ENCODE results near the gene AK9. TPM values are rescaled to one million over a fixed set of nuclear protein-coding genes. Genes with fewer than 3 reads are reported as not detected.

The AK9 gene
- total and polyA plus RNA-seq, 10 of the 15 experiments (the other 5 are each of a cell fraction or from before 2014, with no cell fraction given): 2.1 to 7.4 (median 4.2) TPM

DNA sequence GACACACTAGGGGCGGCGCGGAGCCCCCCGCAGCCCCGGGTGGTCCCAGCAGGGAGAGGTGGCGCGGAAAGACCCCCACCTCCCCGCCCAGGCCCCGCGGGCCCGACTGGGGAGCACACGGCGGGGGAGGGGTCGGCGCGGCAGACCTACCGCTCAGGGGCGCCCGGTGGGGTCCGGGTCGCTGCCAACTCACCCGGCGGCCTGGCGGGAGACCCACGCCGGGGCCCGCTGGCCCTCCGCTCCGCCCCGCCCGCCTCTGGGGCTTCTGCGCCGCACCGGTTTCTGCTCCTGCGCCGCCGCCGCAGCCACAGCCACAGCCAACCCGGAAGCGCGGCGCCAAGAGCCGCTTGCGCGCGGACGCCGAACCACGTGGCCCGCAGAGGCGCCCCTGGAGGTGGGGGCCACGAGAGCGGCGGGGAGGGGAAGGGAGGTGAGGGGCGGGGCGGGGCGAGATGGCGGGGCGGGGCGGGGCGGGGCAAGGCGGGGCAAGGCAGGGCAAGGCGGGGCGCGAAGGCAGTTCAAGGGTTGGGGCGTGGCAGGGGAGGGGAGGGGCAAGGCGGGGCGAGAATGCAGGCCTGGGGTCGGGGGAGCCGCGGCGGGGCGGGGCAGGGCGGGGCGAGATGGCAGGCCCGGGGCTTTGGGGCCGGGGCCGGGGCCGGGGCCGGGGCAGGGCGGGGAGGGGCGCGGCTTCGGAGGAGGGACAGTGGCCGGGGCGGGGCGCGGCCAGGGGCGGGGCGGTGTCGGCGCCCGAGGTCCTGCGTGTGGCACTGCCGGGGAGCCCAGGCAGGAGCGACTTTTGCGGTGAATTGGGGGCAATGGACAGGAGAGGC, 207.9 kb downstream of the AK9 start, which contains the start of gene ZBTB24:
Gene ZBTB24, minus strand, starts transcription at position 315 of the 830 bp plus-strand sequence. CDS start 1,193 bp downstream, outside the sequence.
- Histone ChIP-seq H3K4me2 (ENCODE audit: control insufficient read depth, insufficient read depth) (peak within 1 kb of the TSS; percentile 93), H4K20me1 (ENCODE audit: control insufficient read depth, insufficient read depth) (no peaks in the 10 kb centered on the region), H3K4me1 (ENCODE audit: control insufficient read depth, insufficient read depth, low read length) (no peaks in the 10 kb centered on the region; the same call in 1 of the 2 replicates), H3K27me3 (replicated peaks in 1 of 2; ENCODE audit: control insufficient read depth in 2 of 2, insufficient read depth in 2 of 2, low read length in 1 of 2) (no peaks in the 10 kb centered on the region), H2AFZ (ENCODE audit: control insufficient read depth, low read depth, low read length) (peak within 1 kb of the TSS; percentile 81), H3K4me3 (peak within 1 kb of the TSS; percentile 86), H3K9ac (ENCODE audit: control insufficient read depth, insufficient read depth, low read length) (peak within 1 kb of the TSS; percentile 67), H3K36me3 (ENCODE audit: control insufficient read depth in 2 of 2, insufficient read depth in 2 of 2, low read length in 1 of 2) (peaks cover 0 to 18% of the 10 kb centered on the region in 2 experiments; a peak in 2 of 4 replicates), H3K79me2 (ENCODE audit: control insufficient read depth, insufficient read depth, low read length) (peaks cover 43% of the 10 kb centered on the region), H3K27ac (ENCODE audit: control insufficient read depth, insufficient read depth) (peak within 1 kb of the TSS; percentile 73), H3K9me3 (replicated peaks; ENCODE audit: control insufficient read depth, insufficient read depth, low read length) (no peaks in the 10 kb centered on the region)
- DNase-seq (ENCODE audit: low read depth, low spot score) (peak; percentile 41), ATAC-seq (peak; percentile 89), FAIRE-seq (no peak)
- ChIA-PET RAD21 (ENCODE audit: unreplicated experiment) (interaction anchor here (1.2 to 5.5 kb wide), 4 partner anchors 8 to 100 kb away, joined by 4 to 97 read pairs (median 21); partner anchors contain the start of genes CD164, MICAL1, PPIL6 and SMPD2), SMC1A (ENCODE audit: uncharacterized antibody, unreplicated experiment) (interaction anchor here (1.0 to 9.4 kb wide), 9 partner anchors 10 to 132 kb away, joined by 3 to 148 read pairs (median 5); partner anchors contain the start of gene MICAL1), POLR2A (interaction anchor here (0.6 to 9.3 kb wide), 6 partner anchors 14 to 382 kb away, joined by 3 to 132 read pairs (median 4); partner anchors contain the start of genes MICAL1, PPIL6 and SMPD2), CTCF (interaction anchor here (0.8 to 4.5 kb wide), 7 partner anchors 9 to 100 kb away, joined by 3 to 35 read pairs (median 7); partner anchors contain the start of genes CD164, PPIL6 and SMPD2)
- in situ Hi-C loops (cut with MboI) (no loop called here), intact Hi-C loops (cut with micrococcal nuclease; ENCODE audit: unreplicated experiment) (loop anchor here (1.0 kb wide), 2 partner anchors 28 to 43 kb away; partner anchors contain the start of genes MICAL1, PPIL6 and SMPD2)
- no TSS peak for BruUV-seq (replicated peaks)
- WGBS (ENCODE audit: insufficient coverage, insufficient replicate concordance, low lambda C conversion rate, missing lambda C conversion rate): 1% methylated on average over 33 of the region's 97 CpGs
- TF ChIP-seq ZNF207 (IDR thresholded peaks at IDR 0.05; ENCODE audit: borderline replicate concordance): peak; percentile 84; the same call in 1 of the 2 replicates
- TF ChIP-seq, protein P1, sequence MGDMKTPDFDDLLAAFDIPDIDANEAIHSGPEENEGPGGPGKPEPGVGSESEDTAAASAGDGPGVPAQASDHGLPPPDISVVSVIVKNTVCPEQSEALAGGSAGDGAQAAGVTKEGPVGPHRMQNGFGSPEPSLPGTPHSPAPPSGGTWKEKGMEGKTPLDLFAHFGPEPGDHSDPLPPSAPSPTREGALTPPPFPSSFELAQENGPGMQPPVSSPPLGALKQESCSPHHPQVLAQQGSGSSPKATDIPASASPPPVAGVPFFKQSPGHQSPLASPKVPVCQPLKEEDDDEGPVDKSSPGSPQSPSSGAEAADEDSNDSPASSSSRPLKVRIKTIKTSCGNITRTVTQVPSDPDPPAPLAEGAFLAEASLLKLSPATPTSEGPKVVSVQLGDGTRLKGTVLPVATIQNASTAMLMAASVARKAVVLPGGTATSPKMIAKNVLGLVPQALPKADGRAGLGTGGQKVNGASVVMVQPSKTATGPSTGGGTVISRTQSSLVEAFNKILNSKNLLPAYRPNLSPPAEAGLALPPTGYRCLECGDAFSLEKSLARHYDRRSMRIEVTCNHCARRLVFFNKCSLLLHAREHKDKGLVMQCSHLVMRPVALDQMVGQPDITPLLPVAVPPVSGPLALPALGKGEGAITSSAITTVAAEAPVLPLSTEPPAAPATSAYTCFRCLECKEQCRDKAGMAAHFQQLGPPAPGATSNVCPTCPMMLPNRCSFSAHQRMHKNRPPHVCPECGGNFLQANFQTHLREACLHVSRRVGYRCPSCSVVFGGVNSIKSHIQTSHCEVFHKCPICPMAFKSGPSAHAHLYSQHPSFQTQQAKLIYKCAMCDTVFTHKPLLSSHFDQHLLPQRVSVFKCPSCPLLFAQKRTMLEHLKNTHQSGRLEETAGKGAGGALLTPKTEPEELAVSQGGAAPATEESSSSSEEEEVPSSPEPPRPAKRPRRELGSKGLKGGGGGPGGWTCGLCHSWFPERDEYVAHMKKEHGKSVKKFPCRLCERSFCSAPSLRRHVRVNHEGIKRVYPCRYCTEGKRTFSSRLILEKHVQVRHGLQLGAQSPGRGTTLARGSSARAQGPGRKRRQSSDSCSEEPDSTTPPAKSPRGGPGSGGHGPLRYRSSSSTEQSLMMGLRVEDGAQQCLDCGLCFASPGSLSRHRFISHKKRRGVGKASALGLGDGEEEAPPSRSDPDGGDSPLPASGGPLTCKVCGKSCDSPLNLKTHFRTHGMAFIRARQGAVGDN (IDR thresholded peaks at IDR 0.05): peak; percentile 84
- TF ChIP-seq, protein P2, sequence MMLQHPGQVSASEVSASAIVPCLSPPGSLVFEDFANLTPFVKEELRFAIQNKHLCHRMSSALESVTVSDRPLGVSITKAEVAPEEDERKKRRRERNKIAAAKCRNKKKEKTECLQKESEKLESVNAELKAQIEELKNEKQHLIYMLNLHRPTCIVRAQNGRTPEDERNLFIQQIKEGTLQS (IDR thresholded peaks at IDR 0.05; ENCODE audit: borderline replicate concordance, extremely low read depth, low read depth, low read length): peak; percentile 69
- TF ChIP-seq, protein P3, sequence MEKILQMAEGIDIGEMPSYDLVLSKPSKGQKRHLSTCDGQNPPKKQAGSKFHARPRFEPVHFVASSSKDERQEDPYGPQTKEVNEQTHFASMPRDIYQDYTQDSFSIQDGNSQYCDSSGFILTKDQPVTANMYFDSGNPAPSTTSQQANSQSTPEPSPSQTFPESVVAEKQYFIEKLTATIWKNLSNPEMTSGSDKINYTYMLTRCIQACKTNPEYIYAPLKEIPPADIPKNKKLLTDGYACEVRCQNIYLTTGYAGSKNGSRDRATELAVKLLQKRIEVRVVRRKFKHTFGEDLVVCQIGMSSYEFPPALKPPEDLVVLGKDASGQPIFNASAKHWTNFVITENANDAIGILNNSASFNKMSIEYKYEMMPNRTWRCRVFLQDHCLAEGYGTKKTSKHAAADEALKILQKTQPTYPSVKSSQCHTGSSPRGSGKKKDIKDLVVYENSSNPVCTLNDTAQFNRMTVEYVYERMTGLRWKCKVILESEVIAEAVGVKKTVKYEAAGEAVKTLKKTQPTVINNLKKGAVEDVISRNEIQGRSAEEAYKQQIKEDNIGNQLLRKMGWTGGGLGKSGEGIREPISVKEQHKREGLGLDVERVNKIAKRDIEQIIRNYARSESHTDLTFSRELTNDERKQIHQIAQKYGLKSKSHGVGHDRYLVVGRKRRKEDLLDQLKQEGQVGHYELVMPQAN (conservative IDR thresholded peaks at IDR 0.05): peak; percentile 85
- TF ChIP-seq SP1 (IDR thresholded peaks at IDR 0.05; ENCODE audit: low read depth, low read length): peak; percentile 21
- no peak for TF ChIP-seq CREM (IDR thresholded peaks at IDR 0.05; ENCODE audit: low read depth)
- peak; percentile 98 for TF ChIP-seq GATAD2B (conservative IDR thresholded peaks at IDR 0.05; ENCODE audit: low read depth)
- TF ChIP-seq RELA (IDR thresholded peaks at IDR 0.05; ENCODE audit: borderline replicate concordance, partially characterized antibody): peak; percentile 42
- TF ChIP-seq NR2F1 (conservative IDR thresholded peaks at IDR 0.05): peak; percentile 53; the same call in 1 of the 2 replicates

All from GM12878 (cell line).